AG04449 (cell line): ENCODE data around the gene PHF21B.

Experiments used
- CTCF ChIA-PET: fragments of 350-600 bp; formaldehyde crosslinking; extraction: SDS; loops from one replicate; lab custom pipeline; 2021; ENCODE audit warnings: antibody characterized with exemption; lab: Yijun Ruan, JAX
- POLR2A ChIA-PET: fragments of 400-600, 350-600 bp; formaldehyde crosslinking; extraction: SDS; loops from one replicate; lab custom pipeline; 2020; ENCODE audit warnings: antibody characterized with exemption, inconsistent platforms; lab: Yijun Ruan, JAX
- DNase-seq: peaks from one replicate; pipeline ENCODE4 v3.0.0-alpha.2; 2010; ENCODE audit warnings: low read depth, low spot score
- H3K4me3 ChIP-seq: 2 replicates; pipeline ENCODE4 v1.5.1; 2011; ENCODE audit warnings: low read depth, mild to moderate bottlenecking, control low read depth, low read length
- TF ChIP-seq, protein P1 (sequence below): IDR thresholded peaks from one replicate; pipeline ENCODE4 v1.5.1; 2011; ENCODE audit warnings: mild to moderate bottlenecking, moderate library complexity, low read length, control low read depth, inconsistent platforms; ENCODE audit not compliant: insufficient read depth; ENCODE audit errors: missing control alignments

Gene PHF21B

DNA sequence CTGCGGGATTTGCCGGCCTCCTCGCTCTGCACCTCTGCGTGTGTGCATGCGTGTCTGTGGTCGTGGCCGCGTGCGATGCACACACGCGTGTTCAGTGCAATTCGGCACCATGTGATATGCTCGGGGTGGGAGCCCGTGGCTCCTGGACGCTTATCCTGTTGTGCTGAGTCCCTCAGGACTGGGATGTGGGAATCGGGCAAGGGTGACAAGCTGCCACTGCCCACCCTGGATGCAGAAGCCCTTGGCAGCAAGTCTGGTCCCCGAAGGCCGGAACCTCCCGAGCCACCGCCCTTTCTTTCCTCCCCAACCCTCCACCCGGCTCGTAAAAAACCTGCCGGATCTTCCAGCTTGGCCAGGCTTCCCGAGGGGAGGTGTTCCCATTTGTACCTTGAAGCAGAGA, 128.2 kb downstream of the PHF21B start:
- DNase-seq = no peak
- H3K4me3 ChIP-seq = no peak overlapping the region
- ChIA-PET POLR2A (no interaction called here), CTCF (no interaction called here)
- TF ChIP-seq, protein P1, sequence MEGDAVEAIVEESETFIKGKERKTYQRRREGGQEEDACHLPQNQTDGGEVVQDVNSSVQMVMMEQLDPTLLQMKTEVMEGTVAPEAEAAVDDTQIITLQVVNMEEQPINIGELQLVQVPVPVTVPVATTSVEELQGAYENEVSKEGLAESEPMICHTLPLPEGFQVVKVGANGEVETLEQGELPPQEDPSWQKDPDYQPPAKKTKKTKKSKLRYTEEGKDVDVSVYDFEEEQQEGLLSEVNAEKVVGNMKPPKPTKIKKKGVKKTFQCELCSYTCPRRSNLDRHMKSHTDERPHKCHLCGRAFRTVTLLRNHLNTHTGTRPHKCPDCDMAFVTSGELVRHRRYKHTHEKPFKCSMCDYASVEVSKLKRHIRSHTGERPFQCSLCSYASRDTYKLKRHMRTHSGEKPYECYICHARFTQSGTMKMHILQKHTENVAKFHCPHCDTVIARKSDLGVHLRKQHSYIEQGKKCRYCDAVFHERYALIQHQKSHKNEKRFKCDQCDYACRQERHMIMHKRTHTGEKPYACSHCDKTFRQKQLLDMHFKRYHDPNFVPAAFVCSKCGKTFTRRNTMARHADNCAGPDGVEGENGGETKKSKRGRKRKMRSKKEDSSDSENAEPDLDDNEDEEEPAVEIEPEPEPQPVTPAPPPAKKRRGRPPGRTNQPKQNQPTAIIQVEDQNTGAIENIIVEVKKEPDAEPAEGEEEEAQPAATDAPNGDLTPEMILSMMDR = no peak

DNA sequence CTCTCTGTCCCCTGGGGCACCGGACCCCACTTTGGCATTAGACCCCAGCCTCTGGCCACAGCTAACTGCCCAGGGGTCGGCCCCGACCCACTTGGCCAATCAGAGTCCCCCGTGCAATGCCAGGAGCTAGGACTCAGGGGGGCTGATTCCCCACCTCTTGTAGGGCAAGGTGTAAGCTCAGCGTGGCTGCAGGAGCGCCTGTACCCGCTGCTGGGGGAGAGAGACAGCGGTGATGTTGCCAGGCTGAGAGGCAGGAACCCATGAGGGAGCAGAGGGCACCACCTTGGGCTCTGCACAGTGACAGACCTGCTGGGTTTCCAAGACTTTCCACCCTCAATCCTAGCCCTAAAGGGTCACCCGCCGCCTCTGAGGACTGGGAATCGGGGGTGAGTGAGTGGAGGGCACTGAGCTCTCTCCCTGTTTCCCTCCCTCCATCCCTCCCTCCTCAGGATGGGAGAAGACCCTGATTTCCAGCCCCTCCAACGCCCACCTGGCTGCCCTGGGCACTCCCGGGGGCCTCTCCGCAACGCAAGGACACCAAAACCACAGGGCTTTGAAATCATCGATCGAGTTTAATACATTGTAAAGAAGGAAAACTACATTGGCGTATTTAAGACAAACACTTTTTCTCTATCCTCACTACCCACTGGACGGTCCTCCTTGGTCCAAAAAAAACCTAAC, 129.1 kb downstream of the PHF21B start:
- CTCF ChIA-PET = no interaction called here
- TF ChIP-seq, protein P1 = no peak
- DNase-seq = no peak
- H3K4me3 ChIP-seq = no peak overlapping the region
- POLR2A ChIA-PET = no interaction called here

DNA sequence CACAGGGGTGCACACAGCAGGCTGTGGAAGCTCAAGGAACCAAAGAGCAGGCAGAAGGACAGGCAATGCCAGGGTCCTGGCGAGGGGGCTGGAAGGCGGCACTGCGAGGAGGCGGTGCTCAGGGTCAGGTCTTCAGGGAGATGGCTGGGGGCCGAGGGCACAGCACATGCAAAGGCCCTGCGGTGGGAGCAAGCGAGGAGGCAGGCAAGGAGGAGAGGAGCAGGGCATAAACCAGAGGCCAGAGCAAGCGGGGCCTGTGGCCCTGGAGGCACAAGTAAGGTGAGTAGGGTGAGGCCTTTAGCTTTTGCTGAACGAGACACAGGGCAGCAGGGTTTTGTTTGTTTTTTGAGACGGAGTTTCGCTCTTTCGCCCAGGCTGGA, 130.5 kb downstream of the PHF21B start:
- no peak overlapping the region for H3K4me3 ChIP-seq
- POLR2A ChIA-PET = no interaction called here
- CTCF ChIA-PET = no interaction called here
- no peak for DNase-seq
- TF ChIP-seq, protein P1 = no peak

DNA sequence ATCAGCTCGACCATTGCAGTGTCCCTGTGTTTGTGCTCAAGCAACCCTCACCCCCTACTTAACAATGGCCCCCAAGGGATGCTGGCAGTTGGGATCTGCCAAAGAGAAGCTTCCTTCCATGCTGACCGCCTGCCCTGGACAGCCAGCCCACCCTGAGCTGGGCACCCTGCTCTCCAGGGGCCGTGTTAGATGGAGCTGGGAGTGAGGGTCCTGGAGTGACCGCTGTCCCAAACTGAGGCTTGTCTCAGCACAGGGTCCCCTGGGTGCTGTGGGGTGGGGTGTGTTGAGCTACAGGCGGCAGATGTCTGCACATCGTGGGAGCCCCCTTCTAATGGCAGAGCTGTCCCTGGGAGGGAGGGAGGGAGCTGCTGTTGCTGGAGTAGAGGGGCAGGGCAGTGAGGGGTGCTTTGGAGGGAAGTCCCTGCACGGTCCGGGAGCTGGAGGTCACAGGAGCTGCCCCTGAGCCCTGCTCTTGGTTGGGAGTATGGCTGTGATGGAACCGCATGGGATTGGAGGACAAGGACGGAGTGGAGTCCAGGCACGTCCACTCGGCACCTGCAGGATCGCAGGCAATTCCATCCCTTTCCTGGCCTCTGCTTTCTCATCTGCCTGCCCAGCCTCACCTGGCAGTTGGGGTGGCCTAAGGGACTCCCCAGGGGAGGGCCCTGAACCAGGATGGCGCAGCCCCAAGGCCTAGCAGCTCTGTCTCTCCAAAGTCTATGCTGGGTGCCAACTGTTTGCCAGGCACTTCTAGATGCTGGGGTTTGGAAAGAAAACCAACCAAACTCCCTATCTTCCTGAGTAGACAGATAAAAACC, 131.1 kb downstream of the PHF21B start:
- H3K4me3 ChIP-seq = no peak overlapping the region
- DNase-seq = no peak
- TF ChIP-seq, protein P1 = no peak
- ChIA-PET POLR2A (no interaction called here), CTCF (no interaction called here)

DNA sequence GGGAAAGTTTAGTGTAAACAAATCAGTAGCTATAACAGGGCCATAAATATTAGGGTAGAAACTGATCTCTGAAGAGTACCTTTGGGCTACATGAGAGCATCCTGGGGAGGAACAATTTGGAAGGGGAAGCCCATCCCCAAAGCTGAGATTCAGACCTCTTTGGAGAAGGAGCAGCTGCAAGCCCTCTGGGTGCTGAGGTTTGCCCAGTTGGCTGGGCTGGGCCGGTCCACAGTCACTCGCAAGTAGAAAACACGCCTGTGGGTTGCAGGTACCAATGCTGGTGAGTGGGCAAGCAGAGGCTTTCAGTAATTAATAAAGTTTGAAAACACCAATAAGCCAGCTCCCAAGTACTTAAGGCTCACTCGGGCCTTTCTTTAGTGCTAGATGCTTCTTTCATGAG, 132.9 kb downstream of the PHF21B start:
- ChIA-PET CTCF (no interaction called here), POLR2A (no interaction called here)
- TF ChIP-seq, protein P1 = no peak
- H3K4me3 ChIP-seq = no peak overlapping the region
- DNase-seq = no peak

DNA sequence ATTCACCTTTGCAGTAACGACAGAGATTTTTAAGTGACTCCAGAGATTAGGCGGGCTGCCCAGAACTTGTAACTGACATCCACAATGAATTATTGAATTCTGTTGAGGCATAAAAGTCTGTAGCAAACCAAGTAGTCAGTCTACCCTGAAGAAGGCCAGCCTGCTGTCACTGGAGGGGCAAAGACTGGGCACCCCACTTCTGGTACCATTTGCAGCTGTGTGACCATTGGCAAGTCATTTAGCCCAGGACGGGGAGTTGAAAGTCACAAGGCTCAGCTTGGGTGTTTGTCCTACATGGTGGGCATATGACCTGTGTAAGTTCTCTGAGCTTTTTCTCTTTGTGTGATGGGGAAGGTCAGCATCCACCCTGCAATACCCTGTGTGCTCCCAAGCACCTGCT, 138.0 kb downstream of the PHF21B start:
- H3K4me3 ChIP-seq = no peak overlapping the region
- ChIA-PET POLR2A (no interaction called here), CTCF (no interaction called here)
- no peak for DNase-seq
- TF ChIP-seq, protein P1 = no peak
